HG03108 (cell line): ENCODE results near the gene FERMT1.
"Not testable (repeated sequence)": the region's sequence is repeated elsewhere in the genome, so short reads cannot be mapped to it uniquely, and the experiment has no call there.

Experiments
- ATAC-seq: cut with Tn5 transposase; IDR thresholded peaks from one replicate; pipeline ENCODE4 v1.9.1; 2021; ENCODE audit warnings: moderate library complexity; ENCODE audit not compliant: unreplicated experiment

The FERMT1 gene

GRCh38 chr20:6120491-6120988, 2.3 kb downstream of the FERMT1 start:
- no peak for ATAC-seq

- ATAC-seq, result no peak
Measured at GRCh38 chr20:6116758-6117157, 6.1 kb downstream of the FERMT1 start.

- no peak for ATAC-seq
Measured at GRCh38 chr20:6115221-6115895, 7.5 kb downstream of the FERMT1 start.

- no peak for ATAC-seq
Measured at GRCh38 chr20:6114696-6115095, 8.1 kb downstream of the FERMT1 start.

- no peak for ATAC-seq
Measured at GRCh38 chr20:6113951-6114350, 8.9 kb downstream of the FERMT1 start.

GRCh38 chr20:6112965-6113364, 9.9 kb downstream of the FERMT1 start:
- not testable (repeated sequence) for ATAC-seq

GRCh38 chr20:6108330-6108729, 14.5 kb downstream of the FERMT1 start:
- no peak for ATAC-seq

- ATAC-seq, result no peak
Measured at GRCh38 chr20:6104493-6105188, 18.2 kb downstream of the FERMT1 start.

GRCh38 chr20:6103301-6103700, 19.5 kb downstream of the FERMT1 start:
- ATAC-seq, result no peak

GRCh38 chr20:6101346-6101745, 21.5 kb downstream of the FERMT1 start:
- no peak for ATAC-seq

GRCh38 chr20:6100246-6100645, 22.6 kb downstream of the FERMT1 start:
- no peak for ATAC-seq

- no peak for ATAC-seq
Measured at GRCh38 chr20:6099819-6100218, 23.0 kb downstream of the FERMT1 start.

GRCh38 chr20:6095409-6095808, 27.4 kb downstream of the FERMT1 start:
- ATAC-seq, result no peak

GRCh38 chr20:6094565-6094964, 28.3 kb downstream of the FERMT1 start:
- no peak for ATAC-seq

- no peak for ATAC-seq
Measured at GRCh38 chr20:6094063-6094462, 28.8 kb downstream of the FERMT1 start.

- ATAC-seq, result no peak
Measured at GRCh38 chr20:6091661-6092060, 31.2 kb downstream of the FERMT1 start.

- ATAC-seq, result no peak
Measured at GRCh38 chr20:6086868-6087267, 36.0 kb downstream of the FERMT1 start.

GRCh38 chr20:6083926-6084325, 38.9 kb downstream of the FERMT1 start:
- ATAC-seq, result no peak

GRCh38 chr20:6081236-6081635, 41.6 kb downstream of the FERMT1 start:
- no peak for ATAC-seq

GRCh38 chr20:6079016-6079415, 43.8 kb downstream of the FERMT1 start:
- ATAC-seq, result no peak

- ATAC-seq, result no peak
Measured at GRCh38 chr20:6075428-6076219, 47.2 kb downstream of the FERMT1 start.

GRCh38 chr20:6074784-6075183, 48.0 kb downstream of the FERMT1 start:
- ATAC-seq, result no peak
